ENCODE results near the gene ZCRB1.
"Not testable (repeated sequence)": the region's sequence is repeated elsewhere in the genome, so short reads cannot be mapped to it uniquely, and the experiment has no call there.

Gene ZCRB1, protein sequence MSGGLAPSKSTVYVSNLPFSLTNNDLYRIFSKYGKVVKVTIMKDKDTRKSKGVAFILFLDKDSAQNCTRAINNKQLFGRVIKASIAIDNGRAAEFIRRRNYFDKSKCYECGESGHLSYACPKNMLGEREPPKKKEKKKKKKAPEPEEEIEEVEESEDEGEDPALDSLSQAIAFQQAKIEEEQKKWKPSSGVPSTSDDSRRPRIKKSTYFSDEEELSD

DNA sequence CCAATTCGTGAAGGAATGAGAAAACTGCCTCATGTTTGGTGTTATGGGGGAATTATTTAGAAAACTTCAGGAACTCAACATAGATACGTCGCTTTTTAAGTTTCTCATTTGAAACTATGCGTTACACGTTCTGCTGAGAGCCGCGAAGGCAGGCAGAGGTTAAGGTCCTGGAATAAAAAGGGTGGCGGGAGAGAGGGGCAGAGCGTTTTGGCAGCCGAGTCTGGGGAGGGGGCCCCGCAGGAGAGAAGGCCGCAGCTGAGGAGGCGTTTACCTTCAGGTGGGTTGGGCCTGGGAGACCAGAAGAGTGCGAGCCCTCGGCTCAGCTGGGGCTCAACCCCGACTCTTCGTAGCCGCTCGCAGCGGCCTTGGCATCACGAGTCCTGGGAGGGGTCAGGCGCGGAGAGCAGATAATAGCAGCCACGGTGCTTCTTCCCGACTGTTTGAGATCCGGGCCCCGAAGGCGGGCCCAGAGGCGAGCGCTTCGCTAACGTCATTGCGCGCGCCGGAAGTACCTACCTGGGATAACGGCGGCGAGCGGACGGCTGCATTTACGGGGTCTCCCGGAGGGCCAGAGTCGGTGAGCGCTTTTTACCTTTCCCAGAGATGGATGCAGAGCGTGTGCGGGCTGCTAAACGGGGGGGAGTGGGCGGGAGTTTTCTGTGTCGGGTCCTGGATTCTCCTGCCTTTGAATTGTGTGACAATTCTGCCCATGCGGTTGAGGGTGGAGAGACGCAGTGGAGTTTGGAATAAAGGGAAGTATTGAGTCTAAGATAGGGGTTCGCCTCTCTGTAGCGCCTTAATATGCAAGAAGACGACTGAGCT lies at the start of gene ZCRB1, which contains the start of gene PPHLN1:
Gene ZCRB1, minus strand, starts transcription at position 442 of the 822 bp plus-strand sequence. CDS start 1,992 bp downstream, outside the sequence.
Gene PPHLN1, plus strand, starts transcription at position 515 of the 822 bp plus-strand sequence. CDS start 9,736 bp downstream, outside the sequence.
- peak; percentile 59 to 66 for DNase-seq (ENCODE audit: low read depth in 2 of 2)

DNA sequence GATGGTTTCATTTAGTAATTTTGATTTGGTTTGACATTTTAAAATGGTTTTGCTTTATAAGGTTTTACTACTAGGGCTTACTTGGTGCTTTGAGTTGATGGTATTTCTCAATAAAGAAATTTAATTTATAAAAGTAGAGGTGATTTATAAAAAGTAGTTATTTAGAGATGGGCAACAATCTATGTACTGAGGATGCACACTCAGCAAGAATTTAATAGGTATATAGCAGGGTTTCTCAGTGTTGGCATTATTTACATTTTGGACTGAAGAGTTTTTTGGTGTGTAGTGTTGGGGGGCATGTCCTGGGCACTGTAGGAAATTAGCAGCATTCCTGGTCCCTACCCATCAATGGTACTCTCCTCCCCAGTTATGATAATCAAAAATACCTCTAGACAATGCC lies 47.8 kb upstream of the ZCRB1 start:
- no peak for DNase-seq (ENCODE audit: low read depth in 2 of 2)

DNA sequence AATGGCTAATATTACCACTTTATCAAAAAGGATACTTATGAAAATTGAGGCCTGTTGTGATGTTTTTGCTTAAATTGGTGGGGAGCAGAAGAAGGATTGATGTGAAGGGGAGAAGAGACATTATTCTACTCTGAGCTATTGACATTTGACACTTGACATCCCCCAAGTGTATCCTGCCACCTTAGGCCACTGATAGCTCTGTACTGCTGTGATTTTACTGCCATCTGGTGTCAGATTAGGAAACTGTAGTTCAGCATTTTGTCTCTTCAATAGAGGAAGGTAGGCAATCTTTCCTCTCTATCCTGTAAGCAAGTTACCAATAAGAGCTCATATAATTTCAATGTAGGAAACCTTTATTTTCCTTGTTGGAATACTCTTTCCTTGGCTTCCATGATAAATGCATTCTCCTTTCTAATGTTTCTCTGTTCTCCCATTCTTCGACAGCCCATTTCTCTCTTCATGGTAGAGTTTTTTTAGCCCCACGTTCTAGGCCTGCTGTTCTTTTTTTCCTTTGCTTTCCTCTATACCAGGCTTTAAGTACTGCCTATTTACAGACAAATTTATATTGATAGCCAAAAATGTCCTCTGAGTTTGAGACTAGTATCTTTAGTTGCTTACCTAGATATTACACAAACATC lies 46.4 kb upstream of the ZCRB1 start:
- no peak for DNase-seq (ENCODE audit: low read depth in 2 of 2)

DNA sequence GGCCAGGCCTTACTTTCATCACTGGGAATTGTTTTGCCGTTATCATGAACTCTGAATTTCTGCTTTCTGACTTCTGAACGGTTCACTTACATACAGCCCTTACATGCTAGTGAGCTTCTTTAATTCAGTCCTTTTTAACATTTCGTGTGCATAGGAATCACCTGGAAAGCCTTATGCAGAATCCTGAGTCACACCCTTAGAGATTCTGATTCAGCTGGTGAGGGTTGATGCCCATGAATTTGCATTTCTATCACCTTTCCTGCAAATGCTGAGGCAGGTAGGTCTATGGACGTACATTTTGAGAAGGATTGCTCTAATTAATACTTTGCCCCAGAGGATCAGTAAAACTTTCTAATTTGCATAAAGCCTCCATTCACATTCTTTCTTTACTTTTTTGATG lies 44.1 kb upstream of the ZCRB1 start:
- DNase-seq (ENCODE audit: low read depth in 2 of 2): no peak

DNA sequence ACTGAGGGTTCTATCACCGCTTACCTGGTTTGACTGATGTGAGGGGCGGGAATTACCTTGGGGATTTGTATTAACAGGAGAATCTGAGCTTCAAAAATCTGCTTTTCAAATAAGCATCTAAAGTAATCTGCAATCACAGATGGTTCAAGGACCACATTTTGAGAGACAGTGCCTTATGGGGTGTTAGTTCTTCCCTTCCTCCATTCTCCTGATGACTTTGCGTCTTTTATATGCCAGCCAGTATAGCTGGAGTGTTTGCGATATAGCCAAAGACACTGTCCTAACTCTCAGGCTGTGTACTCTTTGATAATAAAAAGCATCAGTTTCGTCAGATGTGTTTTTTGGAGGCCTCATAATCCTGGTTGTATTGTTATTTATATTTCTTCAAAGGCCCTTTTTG lies 39.6 kb upstream of the ZCRB1 start:
- DNase-seq (ENCODE audit: low read depth in 2 of 2): no peak

DNA sequence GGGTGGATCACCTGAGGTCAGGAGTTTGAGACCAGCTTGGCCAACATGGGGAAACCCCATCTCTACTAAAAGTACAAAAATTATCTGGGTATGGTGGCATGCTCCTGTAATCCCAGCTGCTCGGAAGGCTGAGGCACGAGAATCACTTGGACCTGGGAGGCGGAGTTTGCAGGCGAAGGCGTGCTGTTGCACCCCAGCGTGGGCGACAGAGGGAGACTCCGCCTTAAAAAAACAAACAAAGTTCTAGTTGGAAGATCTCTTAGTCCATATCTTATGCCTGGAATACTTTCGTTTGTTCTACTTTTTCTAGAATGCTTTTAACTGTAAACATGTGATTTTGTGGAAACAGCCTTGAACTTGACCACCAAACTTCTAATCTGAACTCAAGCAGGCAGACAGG lies 38.8 kb upstream of the ZCRB1 start:
- no peak for DNase-seq (ENCODE audit: low read depth in 2 of 2)

DNA sequence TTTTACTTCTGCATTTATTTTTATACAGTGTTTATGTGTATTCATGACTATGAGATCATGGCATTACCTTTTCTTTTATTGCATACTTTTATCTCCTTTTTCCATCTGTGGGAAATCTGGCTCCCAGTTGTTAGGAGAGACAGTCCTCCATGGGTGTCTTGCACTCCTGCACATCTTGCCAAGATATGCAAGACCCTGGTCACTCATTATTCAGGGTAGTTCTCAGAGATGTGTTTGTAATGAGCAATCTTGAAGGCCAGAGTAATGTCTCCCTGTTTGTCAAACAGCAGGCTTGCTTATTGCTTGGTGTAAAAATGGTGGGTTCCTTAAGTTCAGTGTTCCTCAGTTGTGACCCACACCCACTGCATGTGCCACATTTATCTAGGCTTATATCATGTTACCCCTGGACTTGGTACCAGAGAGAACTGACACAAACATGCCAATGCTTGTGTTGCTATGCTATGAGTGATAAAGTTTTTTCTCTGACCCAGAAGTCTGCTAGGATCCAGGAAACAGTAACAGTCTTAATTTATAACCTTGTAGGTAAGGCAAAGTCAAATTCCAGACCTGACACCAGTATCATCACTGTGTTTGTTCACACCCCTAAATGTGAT lies 36.9 kb upstream of the ZCRB1 start:
- no peak for DNase-seq (ENCODE audit: low read depth in 2 of 2)

DNA sequence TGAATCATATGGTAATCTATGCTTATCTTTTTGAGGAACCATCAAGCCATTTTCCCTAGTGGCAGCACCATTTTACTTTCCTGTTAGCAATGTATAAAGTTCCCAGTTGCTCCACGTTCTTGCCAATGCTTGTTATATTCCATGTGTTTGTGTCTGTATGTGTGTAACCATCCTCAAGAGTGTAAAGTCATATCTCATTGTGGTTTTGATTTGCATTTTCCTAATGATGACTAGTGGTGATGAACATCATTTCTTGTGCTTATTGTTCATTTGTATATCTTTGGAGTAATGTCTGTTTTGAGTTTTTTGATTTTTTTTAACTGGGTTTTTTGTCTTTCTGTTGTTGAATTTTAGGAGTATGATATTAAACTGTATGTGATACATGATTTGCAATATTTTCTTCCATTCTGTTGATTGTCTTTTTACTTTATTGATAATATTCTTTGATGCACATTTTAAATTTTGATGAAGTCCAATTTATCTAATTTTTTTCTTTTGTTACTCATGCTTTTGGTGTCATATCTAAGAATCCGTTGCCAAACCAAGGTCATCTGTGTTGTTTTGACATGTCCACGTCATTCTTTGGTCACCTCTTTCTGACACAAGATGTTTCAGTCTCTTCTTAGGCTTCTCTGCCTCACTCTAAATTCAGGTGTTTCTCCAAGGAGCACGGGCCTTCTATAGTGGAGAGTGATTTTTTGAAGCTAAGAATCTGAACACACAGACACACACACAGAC lies 36.2 kb upstream of the ZCRB1 start:
- no peak for DNase-seq (ENCODE audit: low read depth in 2 of 2)

DNA sequence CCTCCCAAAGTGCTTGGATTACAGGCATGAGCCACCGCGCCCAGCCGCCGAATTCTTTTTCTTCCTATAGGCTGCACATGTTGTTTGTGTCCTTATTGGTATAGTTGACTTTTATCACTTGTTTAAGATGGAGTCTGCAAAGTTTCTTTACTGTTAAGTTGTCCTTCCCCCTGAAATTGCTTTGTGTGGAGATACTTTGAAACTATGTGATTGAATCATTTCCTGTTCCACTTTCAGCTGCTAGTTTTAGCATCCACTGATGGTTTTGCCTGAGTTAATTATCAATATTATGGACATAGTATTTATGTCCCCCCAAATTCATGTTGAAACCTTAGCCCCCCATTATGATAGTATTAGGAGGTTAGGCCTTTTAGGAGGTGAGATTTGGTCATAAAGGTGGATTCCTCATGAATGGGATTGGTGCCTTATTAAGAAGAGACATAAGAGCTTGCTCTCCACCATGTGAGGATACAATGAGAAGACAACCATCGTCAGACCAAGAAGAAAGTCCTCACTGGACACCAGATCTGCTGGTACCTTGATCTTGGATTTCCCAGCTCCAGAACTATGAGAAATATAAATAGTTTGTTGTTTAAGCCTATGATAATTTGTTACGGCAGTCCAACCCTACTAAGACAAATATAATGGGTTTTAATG lies 35.0 kb upstream of the ZCRB1 start:
- DNase-seq (ENCODE audit: low read depth in 2 of 2): no peak

DNA sequence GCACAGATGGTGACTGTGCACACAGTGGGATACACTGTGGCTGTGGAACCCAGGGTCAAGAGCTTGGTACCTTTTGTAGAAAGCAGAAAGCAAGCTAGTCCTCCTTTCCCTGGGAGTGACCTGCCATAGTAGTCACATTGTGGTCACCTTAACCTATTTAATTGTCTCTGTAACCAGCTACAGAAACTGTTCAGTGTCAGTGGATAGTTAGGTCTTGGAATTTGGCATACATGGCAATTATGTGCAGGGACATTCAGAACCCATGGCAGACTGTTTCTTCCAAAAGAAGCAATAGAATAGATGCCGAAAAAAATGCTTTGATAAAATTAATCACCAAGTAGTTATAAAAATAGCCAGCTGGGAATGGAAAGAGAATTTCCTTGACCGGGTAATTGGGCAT lies 30.4 kb upstream of the ZCRB1 start:
- no peak for DNase-seq (ENCODE audit: low read depth in 2 of 2)

DNA sequence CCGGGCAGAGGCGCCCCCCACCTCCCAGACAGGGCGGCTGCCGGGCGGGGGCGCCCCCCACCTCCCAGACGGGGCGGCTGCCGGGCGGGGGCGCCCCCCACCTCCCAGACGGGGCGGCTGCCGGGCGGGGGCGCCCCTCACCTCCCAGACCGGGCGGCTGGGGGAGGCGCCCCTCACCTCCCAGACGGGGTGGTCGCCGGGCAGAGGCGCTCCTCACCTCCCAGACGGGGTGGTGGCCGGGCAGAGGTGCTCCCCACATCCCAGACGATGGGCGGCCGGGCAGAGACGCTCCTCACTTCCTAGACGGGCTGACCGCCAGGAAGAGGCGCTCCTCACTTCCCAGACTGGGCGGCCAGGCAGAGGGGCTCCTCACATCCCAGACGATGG lies 24.1 kb upstream of the ZCRB1 start:
- DNase-seq (ENCODE audit: low read depth in 2 of 2): not testable (repeated sequence)

DNA sequence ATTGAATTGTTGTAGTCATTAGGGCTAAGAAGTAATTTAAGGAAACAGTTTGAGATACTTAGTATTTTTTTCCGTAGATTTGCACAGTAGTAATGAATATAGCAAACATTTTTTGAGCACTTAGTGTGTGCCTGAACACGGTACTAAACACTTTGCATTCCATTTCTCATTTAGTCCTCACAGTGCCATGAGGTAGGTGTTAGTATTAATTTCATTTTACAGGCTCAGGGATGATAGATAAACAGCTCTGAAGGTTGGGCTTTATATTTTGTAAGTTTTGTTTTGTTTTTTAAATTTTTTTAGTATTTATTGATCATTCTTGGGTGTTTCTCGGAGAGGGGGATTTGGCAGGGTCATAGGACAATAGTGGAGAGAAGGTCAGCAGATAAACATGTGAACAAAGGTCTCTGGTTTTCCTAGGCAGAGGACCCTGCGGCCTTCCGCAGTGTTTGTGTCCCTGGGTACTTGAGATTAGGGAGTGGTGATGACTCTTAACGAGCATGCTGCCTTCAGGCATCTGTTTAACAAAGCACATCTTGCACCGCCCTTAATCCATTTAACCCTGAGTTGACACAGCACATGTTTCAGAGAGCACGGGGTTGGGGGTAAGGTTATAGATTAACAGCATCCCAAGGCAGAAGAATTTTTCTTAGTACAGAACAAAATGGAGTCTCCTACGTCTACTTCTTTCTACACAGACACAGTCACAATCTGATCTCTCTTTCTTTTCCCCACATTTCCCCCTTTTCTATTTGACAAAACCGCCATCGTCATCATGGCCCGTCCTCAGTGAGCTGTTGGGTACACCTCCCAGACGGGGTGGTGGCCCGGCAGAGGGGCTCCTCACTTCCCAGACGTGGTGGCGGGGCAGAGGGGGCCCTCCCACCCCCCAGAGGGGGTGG lies 23.5 kb upstream of the ZCRB1 start:
- DNase-seq (ENCODE audit: low read depth in 2 of 2): not testable (repeated sequence)

DNA sequence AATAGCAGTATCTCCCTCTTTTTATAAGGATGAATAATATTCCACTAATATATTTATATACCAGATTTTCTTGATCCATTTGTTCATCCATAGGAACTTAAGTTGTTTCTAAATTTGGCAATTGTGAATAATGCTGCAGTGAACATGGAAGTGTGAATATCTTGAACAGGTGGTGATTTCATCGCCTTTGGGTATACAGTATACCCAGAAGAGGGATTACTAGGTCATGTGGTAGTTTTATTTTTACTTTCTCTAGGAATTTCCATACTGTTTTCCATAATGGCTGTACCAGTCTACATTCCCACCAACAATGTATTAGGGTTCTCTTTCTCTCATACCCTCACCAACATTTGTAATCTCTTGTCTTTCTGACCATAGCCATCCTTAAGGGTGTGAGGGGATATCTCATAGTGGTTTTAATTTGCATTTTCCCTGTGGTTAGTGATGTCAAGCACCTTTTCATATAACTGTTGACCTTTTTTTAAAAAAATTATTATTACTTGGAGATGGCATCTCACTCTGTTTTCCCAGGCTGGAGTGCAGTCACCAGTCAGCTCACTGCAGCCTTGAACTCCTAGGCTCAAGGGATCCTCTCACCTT lies 20.6 kb upstream of the ZCRB1 start:
- no peak for DNase-seq (ENCODE audit: low read depth in 2 of 2)

DNA sequence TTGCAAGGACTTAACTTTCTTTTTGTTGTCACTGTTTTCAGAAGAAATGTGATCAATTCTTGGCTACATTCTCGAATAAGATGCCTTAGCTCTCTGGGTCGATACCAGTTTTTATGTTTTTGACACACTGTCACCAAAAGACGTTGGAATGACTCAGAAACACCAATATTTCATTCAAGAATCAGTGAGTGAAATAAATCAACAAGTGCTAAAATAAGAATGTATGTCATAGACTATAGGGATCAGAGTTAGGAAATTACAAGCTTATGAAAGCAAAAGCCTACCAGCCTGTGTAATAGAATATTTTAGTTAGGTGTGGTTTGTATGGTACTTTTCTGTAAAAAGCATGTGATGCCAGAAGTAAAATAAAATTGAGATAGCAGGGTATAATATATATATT lies 17.8 kb upstream of the ZCRB1 start:
- no peak for DNase-seq (ENCODE audit: low read depth in 2 of 2)

DNA sequence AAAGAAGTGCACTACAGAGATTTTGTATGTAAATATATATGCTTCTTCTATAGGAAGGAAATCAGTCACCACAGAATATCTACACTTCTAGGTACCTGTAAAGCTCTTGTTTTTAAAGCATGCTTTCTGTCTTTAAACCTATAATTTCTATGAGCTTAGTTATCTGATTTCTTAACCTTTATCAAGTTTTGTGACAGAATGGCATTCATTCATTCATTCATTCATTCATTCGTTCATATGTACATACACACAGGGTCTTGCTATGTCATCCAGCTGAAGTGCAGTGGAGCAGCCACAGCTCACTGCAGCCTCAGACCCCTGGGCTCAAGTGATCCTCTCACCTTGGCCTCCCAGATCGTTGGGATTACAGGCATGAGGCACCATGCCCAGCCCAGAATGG lies 16.1 kb upstream of the ZCRB1 start:
- DNase-seq (ENCODE audit: low read depth in 2 of 2): no peak

DNA sequence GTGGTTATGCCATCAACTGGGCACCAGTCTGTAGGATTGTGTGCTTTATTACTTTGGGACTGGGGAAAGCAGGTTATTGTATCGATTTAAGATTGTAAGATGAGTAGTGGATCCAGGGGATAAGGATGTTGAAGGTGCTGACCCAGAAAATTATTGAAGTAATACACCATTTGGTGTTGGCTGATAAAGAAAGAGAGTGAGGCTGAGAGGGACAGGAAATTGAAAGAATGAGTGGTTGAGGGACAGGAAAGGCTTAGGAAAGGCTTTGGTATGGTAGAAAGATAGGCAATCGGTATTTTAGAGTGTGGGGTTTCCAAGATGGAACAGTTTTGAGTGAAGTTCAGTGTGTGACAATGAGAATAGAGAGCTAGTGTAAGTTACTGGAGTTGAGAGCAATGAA lies 12.4 kb upstream of the ZCRB1 start:
- no peak for DNase-seq (ENCODE audit: low read depth in 2 of 2)

DNA sequence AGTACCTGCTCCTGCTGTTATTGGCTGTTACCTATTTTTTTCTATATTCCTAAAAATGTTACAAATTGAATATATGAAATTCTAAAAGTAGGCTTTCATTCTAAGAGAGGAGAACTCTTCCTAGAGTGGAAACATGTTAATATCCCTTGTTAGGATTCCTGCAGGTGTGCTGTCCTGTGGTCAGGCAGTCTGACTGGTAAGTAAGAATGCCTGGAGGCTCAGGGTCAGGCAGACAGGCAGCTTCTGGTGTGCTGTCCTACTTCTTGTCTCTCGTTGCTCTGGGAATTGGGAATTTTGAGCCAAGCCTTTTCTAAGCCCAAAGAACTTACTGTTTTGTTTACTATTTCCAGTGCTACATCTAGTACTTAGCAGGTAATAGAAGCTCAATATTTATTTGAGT lies 10.4 kb upstream of the ZCRB1 start:
- no peak for DNase-seq (ENCODE audit: low read depth in 2 of 2)

DNA sequence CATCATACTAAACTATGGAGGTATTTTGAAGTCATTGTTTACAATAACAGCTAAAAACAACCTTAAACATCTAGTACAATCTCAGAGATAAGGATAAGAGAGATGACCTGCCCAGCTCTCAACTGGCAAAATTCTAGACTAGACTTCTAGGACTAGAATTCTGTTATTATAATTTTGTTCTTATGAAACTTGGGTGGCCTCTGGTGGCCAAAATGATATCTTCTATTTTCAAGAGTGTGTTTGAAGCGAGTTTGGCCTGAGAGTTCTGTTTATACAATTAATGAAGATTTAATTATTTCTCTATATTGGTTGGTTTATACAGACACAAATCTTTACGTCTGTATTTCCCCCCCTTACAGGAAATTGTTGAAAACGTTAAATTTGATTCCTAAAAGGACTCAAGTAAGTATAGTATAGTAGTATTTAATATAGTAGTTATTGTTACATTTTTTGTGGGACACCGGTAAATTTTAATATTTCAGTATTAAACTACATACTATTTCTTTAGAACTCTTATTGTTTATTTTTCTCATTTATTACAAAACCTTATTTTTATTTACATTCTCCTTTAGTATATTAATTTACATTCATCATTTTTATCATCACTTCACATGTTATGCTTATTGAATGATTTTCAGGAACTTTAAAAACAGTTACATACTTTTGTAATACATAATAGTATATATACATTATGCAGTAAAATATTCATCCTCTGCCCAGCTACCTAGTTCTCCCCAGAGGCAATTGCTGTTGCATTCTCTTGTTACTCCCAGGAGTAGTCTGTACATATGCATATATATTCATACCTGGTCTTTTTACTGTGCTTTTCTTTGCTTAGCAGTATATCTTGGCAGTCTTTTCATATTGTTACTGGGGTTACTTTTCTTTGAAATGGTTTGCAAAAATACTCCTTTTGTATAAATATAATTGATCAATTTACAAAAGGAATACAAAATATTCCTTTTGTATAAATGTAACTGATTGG lies 6.7 kb upstream of the ZCRB1 start:
- DNase-seq (ENCODE audit: low read depth in 2 of 2): no peak
